ENCODE results near the gene CACNA2D3.

- TF ChIP-seq CTCF (IDR thresholded peaks at IDR 0.05) (no peak), POLR2A (IDR thresholded peaks at IDR 0.05; ENCODE audit: low read length) (no peak), MAX (IDR thresholded peaks at IDR 0.05) (no peak), EHF (CRISPR knock-in tag; IDR thresholded peaks at IDR 0.05) (no peak), MAFK (IDR thresholded peaks at IDR 0.05; ENCODE audit: partially characterized antibody) (no peak), CBX2 (IDR thresholded peaks at IDR 0.05; ENCODE audit: borderline replicate concordance, low read depth) (no peak), RFX5 (IDR thresholded peaks at IDR 0.05) (no peak), RCOR1 (IDR thresholded peaks at IDR 0.05; ENCODE audit: low read depth, low read length) (no peak)
These were observed 416.0 kb downstream of the CACNA2D3 start for GRCh38 chr3:54538346-54538745.

All from A549 (cell line).